CD4-positive, alpha-beta T cell (primary cell): ENCODE results near the gene EXD2. TPM values are rescaled to one million over a fixed set of nuclear protein-coding genes. Genes with fewer than 3 reads are reported as not detected.
A peak's percentile ranks its signal among the peaks of the same experiment; 100 is the strongest.

Experiments
- ATAC-seq: fragments of 200-7000 bp; cut with Tn5 transposase; one replicate; pipeline ENCODE4 v1.10.0; 2022; ENCODE audit warnings: mild to moderate bottlenecking; ENCODE audit not compliant: poor library complexity
- CTCF ChIA-PET: fragments of 350-600 bp; sonication (Branson Sonifier 250); formaldehyde crosslinking; loops from one replicate; lab custom pipeline; 2021; ENCODE audit warnings: antibody characterized with exemption, inconsistent platforms; lab: Charles Lee
- POLR2A ChIA-PET: fragments of 350-600 bp; sonication (Branson Sonifier 250); formaldehyde crosslinking; loops from one replicate; lab custom pipeline; 2021; ENCODE audit warnings: antibody characterized with exemption, inconsistent platforms; lab: Charles Lee
- DNase-seq, 14 experiments: peaks; one replicate each; pipeline ENCODE4 v3.0.0-alpha.2; 2013 to 2020; ENCODE audit warnings: mixed read lengths in 2 of 14
- H3K27ac ChIP-seq, 2 donors: one replicate each; pipeline versions ENCODE4 v1.5.1 to v1.7.0; 2013; ENCODE audit warnings: low read length in 2 of 2, low read depth in 1 of 2, mild to moderate bottlenecking in 1 of 2
- H3K27me3 ChIP-seq, 2 experiments: 1 replicate in 1 of 2; 2 replicates in 1 of 2; pipeline versions ENCODE4 v1.6.1 to v1.7.0; 2013; ENCODE audit warnings: low read length in 2 of 2, control low read depth in 1 of 2, mild to moderate bottlenecking in 1 of 2, moderate library complexity in 1 of 2; ENCODE audit not compliant: insufficient read depth in 2 of 2, control insufficient read depth in 1 of 2
- H3K36me3 ChIP-seq: one replicate; pipeline ENCODE4 v1.6.1; 2013; ENCODE audit warnings: low read length, control low read depth; ENCODE audit not compliant: insufficient read depth
- H3K4me1 ChIP-seq: one replicate; pipeline ENCODE4 v1.6.1; 2013; ENCODE audit warnings: low read length, control low read depth; ENCODE audit not compliant: insufficient read depth
- H3K4me3 ChIP-seq: one replicate; pipeline ENCODE4 v1.5.1; 2013; ENCODE audit warnings: mild to moderate bottlenecking, low read length, moderate library complexity
- H3K9me3 ChIP-seq, 2 experiments: 1 replicate in 1 of 2; 2 replicates in 1 of 2; pipeline versions ENCODE4 v1.6.1 to v1.7.0; 2013; ENCODE audit warnings: low read length in 2 of 2, mild to moderate bottlenecking in 2 of 2, control low read depth in 1 of 2, moderate library complexity in 1 of 2; ENCODE audit not compliant: control insufficient read depth in 1 of 2, insufficient read depth in 1 of 2
- H3K27ac Mint-ChIP-seq: one replicate; pipeline ENCODE4 v1.8.0; 2020; ENCODE audit warnings: mixed read lengths
- H3K27me3 Mint-ChIP-seq: one replicate; pipeline ENCODE4 v1.8.0; 2021; ENCODE audit warnings: mixed read lengths
- H3K36me3 Mint-ChIP-seq: one replicate; pipeline ENCODE4 v1.8.0; 2021; ENCODE audit warnings: low read depth, mixed read lengths
- H3K4me1 Mint-ChIP-seq: one replicate; pipeline ENCODE4 v1.8.0; 2021; ENCODE audit warnings: low read depth, mixed read lengths
- H3K4me3 Mint-ChIP-seq: one replicate; pipeline ENCODE4 v1.8.0; 2020; ENCODE audit warnings: mild to moderate bottlenecking, mixed read lengths
- H3K9me3 Mint-ChIP-seq: one replicate; pipeline ENCODE4 v1.8.0; 2020; ENCODE audit warnings: mixed read lengths
- CTCF ChIP-seq: fragments of 200-600 bp; IDR thresholded peaks from one replicate; pipeline ENCODE4 v1.8.0; 2022; ENCODE audit warnings: antibody characterized with exemption, mild to moderate bottlenecking
- intact Hi-C, 2 experiments: fragments of 100-400 bp; cut with DNase I in 1 of 2; cut with micrococcal nuclease in 1 of 2; formaldehyde crosslinking; loops; one replicate each; pipeline versions ENCODE4 v1.15.1 to v1.9.0; 2023 to 2025; cut with DNase I, micrococcal nuclease
- total RNA-seq, 174 experiments: library from RNA in 2 of 174; stranded (reverse) in 2 of 174; gene quantifications; one replicate each; pipeline ENCODE4 v1.2.3 and lab custom pipeline; 2021 to 2026

EXD2 gene
- total RNA-seq, 2 experiments from 2014 or later = 6.6 to 7.0 TPM

- ATAC-seq (no peak), DNase-seq (peak in 3 of 14 experiments; percentile 12 to 40 (median 37))
- Histone ChIP-seq H3K27ac (peak overlapping the region; percentile 36 to 55), H3K4me3 (peak overlapping the region; percentile 98), H3K36me3 (peaks cover 4% of the 10 kb centered on the region), H3K27me3 (no peaks in the 10 kb centered on the region), H3K4me1 (peaks cover 22% of the 10 kb centered on the region), H3K9me3 (no peaks in the 10 kb centered on the region)
- H3K4me3 Mint-ChIP-seq = peak overlapping the region; percentile 99
- H3K27ac Mint-ChIP-seq = peak overlapping the region; percentile 81
- H3K27me3 Mint-ChIP-seq = peaks cover 3% of the 10 kb centered on the region
- H3K4me1 Mint-ChIP-seq = peaks cover 31% of the 10 kb centered on the region
- intact Hi-C loops = loop anchor here (2.0 to 10.0 kb wide), 11 partner anchors 25 to 1792 kb away; partner anchors contain the start of genes ERH (in 2 of the 2), SLC39A9 (in 2 of the 2), ACTN1 (in 1 of the 2) and COX16 (in 1 of the 2)
- ChIA-PET CTCF (interaction anchor here (0.6 to 5.8 kb wide), 2 partner anchors 22 to 89 kb away, joined by 3 to 62 read pairs; no protein-coding TSS in a partner anchor), POLR2A (interaction anchor here (1.6 to 5.9 kb wide), 3 partner anchors 23 to 37 kb away, joined by 5 to 52 read pairs (median 5); partner anchors contain the start of gene EXD2)
- no peak for TF ChIP-seq CTCF
- no peaks in the 10 kb centered on the region for H3K9me3 Mint-ChIP-seq
- H3K36me3 Mint-ChIP-seq = peaks cover 36% of the 10 kb centered on the region
These were observed 37.4 kb upstream of the EXD2 start for GRCh38 chr14:69153873-69154270.

- CTCF ChIA-PET = interaction anchor here (5.8 kb wide), 1 partner anchor 23 kb away, joined by 62 read pairs; no protein-coding TSS in a partner anchor
- POLR2A ChIA-PET = interaction anchor here (5.9 kb wide), 1 partner anchor 36 kb away, joined by 52 read pairs; the partner anchor contains the start of gene EXD2
- Mint-ChIP-seq H3K4me3 (peak overlapping the region; percentile 69), H3K9me3 (no peaks in the 10 kb centered on the region), H3K27me3 (peaks cover 3% of the 10 kb centered on the region), H3K27ac (no peak overlapping the region), H3K36me3 (peaks cover 26% of the 10 kb centered on the region), H3K4me1 (peaks cover 22% of the 10 kb centered on the region)
- H3K27me3 ChIP-seq = no peaks in the 10 kb centered on the region
- H3K4me1 ChIP-seq = peaks cover 22% of the 10 kb centered on the region
- TF ChIP-seq CTCF = no peak
- ATAC-seq (no peak), DNase-seq (peak in 2 of 14 experiments; percentile 19 to 41)
- H3K4me3 ChIP-seq = no peak overlapping the region
- no peaks in the 10 kb centered on the region for H3K9me3 ChIP-seq
- intact Hi-C loops = loop anchor here (5.0 to 10.0 kb wide), 8 partner anchors 37 to 1792 kb away; partner anchors contain the start of genes ACTN1 (in 1 of the 2), COX16 (in 1 of the 2), EIF2S1 (in 1 of the 2) and RAD51B (in 1 of the 2)
- H3K27ac ChIP-seq = no peak overlapping the region
- no peaks in the 10 kb centered on the region for H3K36me3 ChIP-seq
These were observed 36.5 kb upstream of the EXD2 start for GRCh38 chr14:69154779-69155178.

- Mint-ChIP-seq H3K36me3 (peaks cover 16% of the 10 kb centered on the region), H3K4me1 (peaks cover 7% of the 10 kb centered on the region), H3K27ac (no peak overlapping the region), H3K27me3 (peaks cover 7% of the 10 kb centered on the region), H3K4me3 (no peak overlapping the region), H3K9me3 (no peaks in the 10 kb centered on the region)
- H3K4me3 ChIP-seq = no peak overlapping the region
- CTCF ChIA-PET = no interaction called here
- TF ChIP-seq CTCF = no peak
- H3K36me3 ChIP-seq = no peaks in the 10 kb centered on the region
- ATAC-seq (no peak), DNase-seq (no peak)
- POLR2A ChIA-PET = no interaction called here
- no peaks in the 10 kb centered on the region for H3K9me3 ChIP-seq
- no peak overlapping the region for H3K27ac ChIP-seq
- intact Hi-C loops = loop anchor here (10.0 kb wide), 3 partner anchors 479 to 1439 kb away; partner anchors contain the start of gene COX16 (in 1 of the 2)
- H3K4me1 ChIP-seq = peaks cover 10% of the 10 kb centered on the region
- no peaks in the 10 kb centered on the region for H3K27me3 ChIP-seq
These were observed 35.1 kb upstream of the EXD2 start for GRCh38 chr14:69156224-69156623.
